HL-60 (cell line): ENCODE data around the gene TMPRSS15.

ENCODE experiments used
- GABPA ChIP-seq: IDR thresholded peaks from 2 replicates; pipeline ENCODE4 v1.6.1; 2012; ENCODE audit warnings: low read depth
- POLR2AphosphoS5 ChIP-seq: IDR thresholded peaks from 2 replicates; pipeline ENCODE4 v1.6.1; 2012; ENCODE audit warnings: low read depth
- TF ChIP-seq, protein P1 (sequence below): IDR thresholded peaks from one replicate; pipeline ENCODE4 v1.5.1; 2011; ENCODE audit warnings: low read length, control low read depth, inconsistent platforms; ENCODE audit not compliant: insufficient read depth

DNA sequence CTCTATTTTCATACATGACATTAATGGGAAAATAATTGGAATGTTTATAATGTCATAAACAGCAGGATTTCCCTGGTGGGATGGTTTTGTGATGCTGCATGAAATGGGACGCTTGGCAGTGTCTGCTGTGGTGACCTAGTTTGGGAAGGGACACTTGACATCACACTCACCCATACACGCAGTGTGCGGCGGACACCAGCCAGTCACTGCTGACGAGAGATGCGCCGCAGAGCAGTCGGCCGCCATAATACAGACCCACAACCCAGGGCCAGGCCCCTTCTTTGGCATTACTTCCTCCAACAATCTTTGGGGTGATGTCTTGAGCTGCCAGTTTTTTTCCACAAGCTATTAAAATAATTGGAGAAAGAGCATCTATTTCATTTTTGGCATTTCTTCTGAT, 109.5 kb downstream of the TMPRSS15 start:
- TF ChIP-seq POLR2AphosphoS5: no peak
- TF ChIP-seq, protein P1, sequence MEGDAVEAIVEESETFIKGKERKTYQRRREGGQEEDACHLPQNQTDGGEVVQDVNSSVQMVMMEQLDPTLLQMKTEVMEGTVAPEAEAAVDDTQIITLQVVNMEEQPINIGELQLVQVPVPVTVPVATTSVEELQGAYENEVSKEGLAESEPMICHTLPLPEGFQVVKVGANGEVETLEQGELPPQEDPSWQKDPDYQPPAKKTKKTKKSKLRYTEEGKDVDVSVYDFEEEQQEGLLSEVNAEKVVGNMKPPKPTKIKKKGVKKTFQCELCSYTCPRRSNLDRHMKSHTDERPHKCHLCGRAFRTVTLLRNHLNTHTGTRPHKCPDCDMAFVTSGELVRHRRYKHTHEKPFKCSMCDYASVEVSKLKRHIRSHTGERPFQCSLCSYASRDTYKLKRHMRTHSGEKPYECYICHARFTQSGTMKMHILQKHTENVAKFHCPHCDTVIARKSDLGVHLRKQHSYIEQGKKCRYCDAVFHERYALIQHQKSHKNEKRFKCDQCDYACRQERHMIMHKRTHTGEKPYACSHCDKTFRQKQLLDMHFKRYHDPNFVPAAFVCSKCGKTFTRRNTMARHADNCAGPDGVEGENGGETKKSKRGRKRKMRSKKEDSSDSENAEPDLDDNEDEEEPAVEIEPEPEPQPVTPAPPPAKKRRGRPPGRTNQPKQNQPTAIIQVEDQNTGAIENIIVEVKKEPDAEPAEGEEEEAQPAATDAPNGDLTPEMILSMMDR: no peak
- no peak for TF ChIP-seq GABPA
